Fibroblast of skin of right quadriceps (primary cell): ENCODE measurements around the gene KRTAP9-3.
"Not testable (repeated sequence)": the region's sequence is repeated elsewhere in the genome, so short reads cannot be mapped to it uniquely, and the experiment has no call there.

Source experiments
- DNase-seq: peaks from one replicate; pipeline ENCODE4 v3.0.0-alpha.2; 2013

The KRTAP9-3 gene

GRCh38 chr17:41254861-41255260 is 22.6 kb downstream of the KRTAP9-3 start:
- peak; percentile 7 for DNase-seq

- DNase-seq, result peak; percentile 68
Measured at GRCh38 chr17:41255381-41256290, 23.4 kb downstream of the KRTAP9-3 start, which contains the start of gene KRTAP9-9. Gene KRTAP9-9, plus strand, starts transcription at chr17:41255384.

DNA sequence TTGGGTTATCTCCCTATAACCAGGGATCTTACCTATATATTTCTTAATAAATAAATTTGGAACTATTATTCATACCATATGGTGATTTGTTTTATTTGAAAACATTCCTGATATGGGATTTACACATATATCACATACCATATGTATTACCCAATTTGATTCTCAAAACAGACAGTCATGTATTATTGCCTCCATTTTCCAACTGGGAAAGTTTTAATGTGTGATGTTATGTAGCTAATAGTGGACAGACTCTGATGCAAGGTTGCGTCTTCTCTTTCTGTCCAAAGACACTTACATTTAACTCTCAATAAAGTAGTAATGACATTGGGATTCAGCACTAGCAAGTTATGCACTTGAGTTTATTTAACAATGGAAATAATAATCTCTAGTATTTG is 24.0 kb downstream of the KRTAP9-3 start:
- DNase-seq, result peak; percentile 55

- no peak for DNase-seq
Measured at GRCh38 chr17:41258406-41258805, 26.2 kb downstream of the KRTAP9-3 start.

GRCh38 chr17:41263212-41263611 is 31.0 kb downstream of the KRTAP9-3 start:
- no peak for DNase-seq

DNA sequence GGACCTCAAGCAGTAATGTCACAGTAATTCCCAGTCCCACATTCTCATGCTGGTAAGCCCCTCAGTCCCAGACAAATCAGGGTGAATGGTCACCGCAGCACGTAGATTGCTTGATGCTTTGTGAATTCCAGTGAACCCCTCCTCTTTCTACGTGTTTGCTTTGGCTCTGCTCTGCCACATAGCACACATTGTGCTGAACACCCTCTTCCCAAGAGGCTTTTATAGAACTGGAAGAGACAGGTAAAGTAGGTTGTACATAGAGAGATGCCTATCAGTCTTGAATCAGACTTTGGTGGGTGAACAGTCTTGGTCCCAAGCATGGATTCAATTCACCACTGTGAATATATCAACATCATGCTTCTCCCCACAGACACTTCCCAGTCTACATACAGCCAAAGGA is 32.4 kb downstream of the KRTAP9-3 start:
- DNase-seq, result no peak

DNA sequence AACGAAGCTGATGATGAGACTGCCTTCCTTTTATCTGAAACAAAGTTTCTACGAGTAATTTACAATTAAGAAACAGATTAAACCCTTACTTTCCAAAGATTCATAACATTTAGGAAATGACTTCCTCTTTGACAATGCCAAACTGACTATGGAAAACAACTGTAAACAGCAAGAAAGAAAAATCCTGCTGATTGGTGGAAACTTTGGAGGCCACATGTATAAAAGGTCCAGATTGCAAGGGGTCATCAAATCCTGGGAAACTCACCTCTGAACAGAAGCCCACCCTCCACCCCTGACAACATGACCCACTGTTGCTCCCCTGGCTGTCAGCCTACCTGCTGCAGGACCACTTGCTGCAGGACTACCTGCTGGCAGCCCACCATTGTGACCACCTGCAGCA is 32.8 kb downstream of the KRTAP9-3 start, which contains the start of gene KRTAP9-6:
Gene KRTAP9-6, plus strand, starts transcription at position 301 of the 400 bp plus-strand sequence. Its CDS starts 0 bp downstream, at position 301.
- no peak for DNase-seq

GRCh38 chr17:41267711-41268110 is 35.5 kb downstream of the KRTAP9-3 start:
- DNase-seq, result no peak

- DNase-seq, result not testable (repeated sequence)
Measured at GRCh38 chr17:41271323-41271722, 39.1 kb downstream of the KRTAP9-3 start.

- DNase-seq, result no peak
Measured at GRCh38 chr17:41271858-41272257, 39.6 kb downstream of the KRTAP9-3 start.

- DNase-seq, result not testable (repeated sequence)
Measured at GRCh38 chr17:41275648-41276190, 43.5 kb downstream of the KRTAP9-3 start, which contains the start of gene KRTAP9-7. Gene KRTAP9-7, plus strand, starts transcription at chr17:41275698. Its CDS starts 0 bp downstream, at chr17:41275698.

DNA sequence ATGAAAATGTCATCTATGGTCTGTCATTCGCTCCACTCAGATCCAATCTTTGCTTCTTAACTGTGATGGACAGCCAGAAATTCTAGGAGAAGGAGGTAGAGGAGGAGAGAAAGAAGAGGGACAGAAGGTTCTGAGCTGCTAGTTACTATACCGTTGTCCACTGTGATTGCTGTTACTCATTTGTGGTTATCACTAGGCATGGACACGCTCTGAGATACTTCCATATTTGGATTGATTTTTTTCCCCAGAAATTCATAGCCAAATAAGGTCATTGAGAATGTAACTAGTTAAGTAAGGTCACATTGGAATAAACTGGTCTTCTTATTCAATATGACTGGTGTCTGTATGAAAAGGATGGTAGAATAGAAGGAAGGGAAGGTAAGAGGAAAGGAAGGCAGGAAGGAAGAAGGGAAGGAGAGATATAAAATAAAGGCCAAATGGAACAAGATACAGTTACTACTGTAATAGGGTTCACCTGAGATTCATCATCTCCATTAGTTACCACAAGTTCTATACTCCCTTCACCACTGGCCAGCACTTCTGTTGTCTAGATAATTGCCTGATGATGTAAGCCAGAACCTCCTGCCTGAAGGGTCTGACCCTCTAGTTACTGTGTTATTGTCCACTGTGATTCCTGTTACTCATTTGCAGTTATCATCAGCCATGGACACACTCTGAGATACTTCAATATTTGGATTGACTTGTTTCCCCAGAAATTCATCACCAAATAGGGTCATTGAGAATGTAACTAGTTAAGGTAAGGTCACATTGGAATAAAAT is 46.1 kb downstream of the KRTAP9-3 start:
- DNase-seq, result peak; percentile 17
